Stimulated activated naive CD4-positive, alpha-beta T cell treated with Interleukin-2 at 50 U/mL for 16 hours (primary cell): ENCODE results near the gene CISD3.

ENCODE experiments used
- DNase-seq: peaks from one replicate; lab custom pipeline; 2025; lab: John Stamatoyannopoulos, UW

The CISD3 gene

GRCh38 chr17:38745545-38745944 lies 15.4 kb downstream of the CISD3 start:
- no peak for DNase-seq

GRCh38 chr17:38746004-38746848 lies 16.1 kb downstream of the CISD3 start:
- DNase-seq = no peak

- no peak for DNase-seq
These were observed 16.8 kb downstream of the CISD3 start for GRCh38 chr17:38746849-38747462.

DNA sequence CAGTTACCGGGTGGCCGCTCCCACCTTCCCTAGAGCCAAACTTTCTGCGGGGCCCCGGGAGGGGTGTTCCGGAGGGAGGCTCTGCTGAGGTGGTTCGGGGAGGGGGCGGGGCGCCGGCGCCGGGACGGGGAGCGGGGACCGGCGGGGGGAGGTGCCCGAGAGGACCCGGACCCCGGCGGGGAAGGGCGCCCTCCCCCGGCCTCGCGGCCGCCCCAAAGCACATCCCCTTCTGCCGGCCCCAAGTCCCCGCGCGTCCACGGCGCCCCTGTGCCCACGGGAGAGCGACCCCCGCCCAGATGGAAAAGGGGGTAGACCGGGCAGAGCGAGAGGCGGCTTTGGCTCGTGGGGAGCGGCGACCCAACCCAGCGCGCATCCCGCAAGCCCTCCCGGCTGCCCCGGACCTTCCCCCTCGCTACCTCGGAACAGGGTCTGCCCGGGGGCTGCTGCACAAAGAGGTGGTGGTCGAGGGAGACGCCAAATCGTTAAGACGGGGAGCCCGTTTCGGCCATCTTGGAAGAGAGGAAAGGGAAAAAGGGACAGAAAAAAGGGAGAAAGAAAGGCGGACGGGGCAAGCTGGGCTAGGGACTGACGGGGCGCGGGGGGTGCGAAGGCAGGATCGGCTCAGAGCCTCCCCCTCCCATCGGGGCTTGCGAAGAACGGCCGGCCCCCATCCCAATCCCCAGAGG lies 17.5 kb downstream of the CISD3 start:
- no peak for DNase-seq

DNA sequence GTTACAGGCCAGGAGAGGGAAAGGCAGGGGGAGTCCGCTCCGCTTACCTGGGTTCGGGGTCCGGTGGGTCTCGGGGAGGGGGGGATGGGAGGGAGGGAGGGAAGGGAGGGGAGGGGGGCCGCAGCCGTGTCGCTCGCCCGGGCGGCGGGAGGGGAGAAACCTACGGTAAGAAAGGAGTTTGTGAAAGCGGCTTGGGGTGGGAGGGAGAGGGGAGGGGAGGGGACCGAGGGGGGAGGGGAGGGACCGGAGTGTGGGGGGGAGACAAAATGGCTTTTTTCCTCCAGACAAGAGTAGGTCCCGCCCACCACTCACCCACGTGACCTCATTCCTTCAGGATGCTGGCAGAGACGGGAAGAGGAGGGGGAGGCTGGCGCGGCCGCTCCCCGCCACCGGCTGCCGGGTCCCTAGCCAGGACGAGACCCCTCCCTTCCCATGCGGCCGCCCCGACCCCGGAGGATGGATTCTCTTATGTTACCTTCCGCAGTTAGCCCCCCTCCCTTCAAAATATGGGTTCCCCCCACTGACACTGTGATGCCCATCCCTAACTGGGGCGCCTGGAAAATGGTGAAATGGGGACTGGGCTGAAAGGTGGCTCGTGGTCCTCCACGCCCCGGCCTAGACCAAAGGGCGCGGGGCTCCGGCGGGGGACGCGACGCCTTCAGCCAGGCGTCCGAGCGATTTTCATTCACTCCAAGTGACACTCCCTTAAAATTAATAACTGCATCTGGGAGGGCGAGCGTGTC lies 18.2 kb downstream of the CISD3 start, which contains the start of gene PCGF2:
PCGF2 (minus strand) TSS at position 188 of the 743 bp plus-strand sequence. CDS start 7,934 bp downstream, outside the sequence.
- no peak for DNase-seq

- DNase-seq = no peak
These were observed 18.7 kb downstream of the CISD3 start for GRCh38 chr17:38748892-38749222.

DNA sequence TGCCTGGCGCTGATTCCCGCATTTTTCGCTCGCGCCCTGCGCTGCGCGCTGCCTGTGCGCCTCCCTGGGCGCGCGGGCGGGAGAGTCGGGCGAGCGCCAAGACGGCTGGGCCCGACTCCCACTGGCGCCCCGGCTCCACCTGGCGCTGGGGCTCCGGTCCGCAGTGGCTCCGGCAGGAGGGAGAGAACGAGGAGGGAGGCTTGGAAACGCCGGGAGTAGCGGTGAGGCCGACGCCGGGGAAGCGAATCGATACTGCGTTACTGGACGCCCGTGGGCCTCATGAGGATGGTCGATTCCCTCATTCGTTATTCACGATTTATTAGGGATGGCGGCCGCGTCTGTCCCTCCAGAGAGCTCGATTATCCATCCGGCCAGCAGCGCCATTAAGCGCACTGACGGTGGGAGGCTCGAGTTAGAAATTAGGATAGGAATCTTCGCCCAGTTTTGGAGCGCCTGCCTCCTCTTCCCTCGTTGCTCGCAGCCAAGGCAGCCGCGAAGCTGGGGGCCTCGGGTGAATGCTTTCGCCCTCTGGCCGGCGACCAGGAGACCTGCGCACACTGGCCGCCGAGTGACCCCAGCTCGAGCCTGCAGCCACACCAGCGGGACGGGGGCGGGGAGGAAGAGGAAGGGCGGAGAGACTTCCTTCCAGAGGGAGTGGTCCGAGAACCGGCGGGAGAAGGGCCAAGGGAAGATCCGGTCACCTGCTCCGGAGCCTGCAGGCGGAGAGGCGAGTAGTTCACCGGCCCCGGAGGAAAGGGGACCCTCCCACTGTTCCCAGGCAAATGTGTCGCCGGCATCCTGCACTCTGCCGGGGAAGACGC lies 19.3 kb downstream of the CISD3 start:
- DNase-seq = no peak

DNA sequence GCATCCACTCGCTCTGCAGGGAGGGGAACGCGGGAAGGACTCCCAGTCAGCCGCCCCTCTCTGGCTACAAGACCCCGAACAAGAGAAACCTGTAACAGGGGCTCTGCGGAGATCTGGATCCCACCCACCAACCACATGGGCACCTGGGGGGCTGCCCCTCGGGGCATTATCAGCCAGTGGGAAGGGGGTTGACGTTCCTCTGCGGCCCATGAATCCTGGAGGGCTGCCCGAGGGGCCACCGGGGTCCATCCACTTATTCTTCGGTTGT lies 19.8 kb downstream of the CISD3 start:
- DNase-seq = no peak

- DNase-seq = no peak
These were observed 20.4 kb downstream of the CISD3 start for GRCh38 chr17:38750312-38751121.

GRCh38 chr17:38751144-38751807 lies 21.1 kb downstream of the CISD3 start:
- no peak for DNase-seq

GRCh38 chr17:38751808-38752307 lies 21.7 kb downstream of the CISD3 start:
- DNase-seq = peak; percentile 63

DNA sequence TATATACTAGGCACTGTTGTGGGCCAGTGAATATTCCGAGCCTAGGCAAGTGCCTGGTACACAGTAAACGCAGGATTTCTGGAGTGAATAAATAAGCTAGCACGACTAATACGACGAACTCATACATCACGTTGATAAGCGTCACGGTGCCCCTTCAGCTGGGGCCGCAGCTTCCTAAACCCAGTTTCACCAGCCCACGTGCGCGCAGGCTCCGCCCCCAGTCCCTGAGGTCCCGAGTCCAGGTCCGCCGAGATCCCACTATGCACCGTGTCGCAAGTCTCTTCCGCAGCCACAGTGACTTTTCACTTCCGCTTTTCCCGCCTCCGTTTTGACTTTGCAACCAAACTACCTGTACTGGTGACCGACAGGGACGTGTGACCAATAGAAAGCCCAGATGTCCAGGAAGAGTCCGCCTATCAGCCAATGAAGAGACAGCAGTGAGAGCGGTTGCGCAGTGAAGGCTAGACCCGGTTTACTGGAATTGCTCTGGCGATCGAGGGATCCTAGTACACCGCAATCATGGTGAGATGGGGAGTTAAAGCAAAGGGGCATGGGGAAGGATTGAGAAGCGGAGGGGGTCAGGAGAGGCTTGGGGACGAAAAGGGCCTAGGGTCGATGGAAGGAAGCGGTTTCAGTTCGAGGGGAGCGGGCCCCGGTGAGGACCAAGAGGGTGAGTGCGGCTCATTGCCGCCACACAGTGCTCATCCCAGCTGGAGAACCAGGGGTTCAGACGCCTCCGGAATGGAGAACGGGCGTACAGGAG lies 22.3 kb downstream of the CISD3 start, which contains the start of gene PSMB3:
PSMB3 (plus strand) TSS at position 434 of the 763 bp plus-strand sequence; CDS start at position 520, 86 bp downstream.
- DNase-seq = peak; percentile 98

GRCh38 chr17:38753071-38753506 lies 22.9 kb downstream of the CISD3 start:
- DNase-seq = no peak

DNA sequence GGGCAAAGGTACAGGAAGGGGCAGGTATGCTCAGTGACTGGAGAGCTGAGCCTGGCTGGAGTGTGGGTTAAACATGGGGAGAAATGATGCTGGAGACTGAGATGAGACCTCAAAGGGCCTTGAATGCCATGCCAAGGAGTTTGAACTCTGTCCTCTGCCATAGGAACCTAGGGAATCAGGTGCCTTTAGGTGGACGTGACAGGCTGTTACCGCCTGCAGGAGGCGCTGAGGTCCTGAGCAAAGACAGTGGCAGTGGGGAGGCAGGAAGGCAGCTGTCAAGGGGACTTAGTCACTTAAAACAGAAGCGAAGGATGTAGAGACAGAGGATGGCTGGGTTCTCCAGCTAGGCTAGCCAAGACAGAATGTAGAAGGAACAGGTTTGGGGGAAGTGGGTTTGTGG lies 31.5 kb downstream of the CISD3 start:
- DNase-seq = no peak

- no peak for DNase-seq
These were observed 32.1 kb downstream of the CISD3 start for GRCh38 chr17:38762231-38762630.

- DNase-seq = no peak
These were observed 36.2 kb downstream of the CISD3 start for GRCh38 chr17:38766341-38766740.

- no peak for DNase-seq
These were observed 38.3 kb downstream of the CISD3 start for GRCh38 chr17:38768417-38768816.

DNA sequence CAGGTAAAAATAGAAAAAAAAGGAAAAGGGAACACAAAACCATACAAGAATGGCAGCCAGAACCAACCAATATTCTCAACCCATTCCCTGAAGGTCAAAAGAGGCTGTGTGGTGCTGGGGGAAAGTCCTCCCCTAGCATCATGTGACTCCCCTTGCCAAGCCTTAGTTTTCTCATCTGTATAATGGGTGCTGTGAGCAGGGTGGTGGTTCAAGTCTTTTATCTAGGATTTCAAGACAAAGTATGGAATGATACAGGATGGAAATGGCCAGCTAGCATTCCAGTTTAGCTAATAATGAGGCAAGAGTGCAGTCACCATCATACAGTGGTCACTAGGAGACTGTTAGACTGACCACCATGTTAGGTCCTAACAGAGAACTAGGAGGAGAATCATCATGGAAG lies 43.1 kb downstream of the CISD3 start:
- no peak for DNase-seq

- DNase-seq = no peak
These were observed 47.6 kb downstream of the CISD3 start for GRCh38 chr17:38777641-38778250.
